Upper lobe of left lung (tissue), 4 donors: ENCODE measurements around the gene GCM1.

Experiments
- CTCF ChIP-seq, 6 experiments: fragments of 450-650 bp in 4 of 6; fragments of 200-600 bp in 2 of 6; sonication (generic) in 2 of 6; IDR thresholded peaks; one replicate each; pipeline ENCODE4 v1.5.1; 2016 to 2019; ENCODE audit warnings: antibody characterized with exemption in 6 of 6
- POLR2A ChIP-seq, 4 donors: fragments of 450-650 bp; IDR thresholded peaks; one replicate each; pipeline ENCODE4 v1.5.1; 2016 to 2017; ENCODE audit warnings: antibody characterized with exemption in 4 of 4, mild to moderate bottlenecking in 2 of 4

- TF ChIP-seq POLR2A (IDR thresholded peaks at IDR 0.05) = no peak
- TF ChIP-seq CTCF (IDR thresholded peaks at IDR 0.05) = no peak
Measured at GRCh38 chr6:53192682-53193188, 44.1 kb upstream of the GCM1 start.
